GM12872 (cell line): ENCODE measurements around the gene DUS1L.

ENCODE experiments used
- CTCF ChIP-seq: IDR thresholded peaks from 3 replicates; pipeline ENCODE4 v1.5.1; 2011; ENCODE audit warnings: low read depth, mild to moderate bottlenecking, low read length, moderate library complexity; ENCODE audit not compliant: insufficient read depth

The DUS1L gene

GRCh38 chr17:82031303-82031884 is 34.2 kb downstream of the DUS1L start, which contains the start of gene RAC3:
RAC3 (plus strand) TSS chr17:82031678; CDS start chr17:82031762, 84 bp downstream.
- no peak for TF ChIP-seq CTCF

GRCh38 chr17:82030470-82031302 is 34.9 kb downstream of the DUS1L start:
- TF ChIP-seq CTCF: peak; percentile 83

GRCh38 chr17:82029990-82030469 is 35.6 kb downstream of the DUS1L start:
- no peak for TF ChIP-seq CTCF

GRCh38 chr17:82029391-82029790 is 36.2 kb downstream of the DUS1L start:
- no peak for TF ChIP-seq CTCF

GRCh38 chr17:82028966-82029365 is 36.6 kb downstream of the DUS1L start:
- no peak for TF ChIP-seq CTCF

- TF ChIP-seq CTCF: no peak
Observed at GRCh38 chr17:82028246-82028645, 37.4 kb downstream of the DUS1L start.

GRCh38 chr17:82025401-82026107 is 40.0 kb downstream of the DUS1L start:
- TF ChIP-seq CTCF: no peak
